GOT3 (cell line): Measurements from ENCODE around the gene MRPL11.

ENCODE experiments used
- DNase-seq: peaks from one replicate; lab custom pipeline; 2025; ENCODE audit warnings: mixed read lengths; lab: John Stamatoyannopoulos, UW

MRPL11 gene

GRCh38 chr11:66438504-66439466, at the start of gene MRPL11:
Gene MRPL11 (minus strand): TSS chr11:66438848. CDS start chr11:66438754, 94 bp downstream.
- DNase-seq: peak; percentile 57

- DNase-seq: no peak
Measured at GRCh38 chr11:66484806-66485380, 46.2 kb upstream of the MRPL11 start.

GRCh38 chr11:66480117-66480938, 41.7 kb upstream of the MRPL11 start, which contains the start of gene DPP3:
Gene DPP3 (plus strand): TSS chr11:66480434. CDS start chr11:66482201, 1,767 bp downstream.
- peak; percentile 95 for DNase-seq

GRCh38 chr11:66479394-66480116, 40.9 kb upstream of the MRPL11 start:
- DNase-seq: no peak

- no peak for DNase-seq
Measured at GRCh38 chr11:66478729-66479393, 40.2 kb upstream of the MRPL11 start.

GRCh38 chr11:66477263-66478201, 38.9 kb upstream of the MRPL11 start:
- DNase-seq: no peak

GRCh38 chr11:66476841-66477251, 38.2 kb upstream of the MRPL11 start:
- DNase-seq: no peak

- no peak for DNase-seq
Measured at GRCh38 chr11:66476173-66476840, 37.7 kb upstream of the MRPL11 start.

- DNase-seq: no peak
Measured at GRCh38 chr11:66475349-66476172, 36.9 kb upstream of the MRPL11 start.

GRCh38 chr11:66473608-66474515, 35.2 kb upstream of the MRPL11 start:
- DNase-seq: no peak

- no peak for DNase-seq
Measured at GRCh38 chr11:66473167-66473566, 34.5 kb upstream of the MRPL11 start.

GRCh38 chr11:66472054-66472453, 33.4 kb upstream of the MRPL11 start:
- DNase-seq: no peak

GRCh38 chr11:66471142-66471541, 32.5 kb upstream of the MRPL11 start:
- no peak for DNase-seq

GRCh38 chr11:66470015-66470414, 31.4 kb upstream of the MRPL11 start:
- no peak for DNase-seq

GRCh38 chr11:66469441-66469840, 30.8 kb upstream of the MRPL11 start:
- DNase-seq: no peak

GRCh38 chr11:66468691-66469090, 30.0 kb upstream of the MRPL11 start:
- no peak for DNase-seq

- no peak for DNase-seq
Measured at GRCh38 chr11:66467756-66468155, 29.1 kb upstream of the MRPL11 start.
